Uterus (tissue), 2 donors: ENCODE results near the gene CARD9.

Experiments used
- CTCF ChIP-seq, 4 experiments: fragments of 200-600 bp in 2 of 4; fragments of 450-650 bp in 2 of 4; sonication (generic) in 2 of 4; IDR thresholded peaks; one replicate each; pipeline ENCODE4 v1.5.1; 2016 to 2019; ENCODE audit warnings: antibody characterized with exemption in 4 of 4, mild to moderate bottlenecking in 2 of 4, moderate library complexity in 1 of 4
- POLR2A ChIP-seq, 2 donors: fragments of 450-650 bp; IDR thresholded peaks; one replicate each; pipeline ENCODE4 v1.6.1; 2016; ENCODE audit warnings: antibody characterized with exemption in 2 of 2, mild to moderate bottlenecking in 1 of 2, moderate library complexity in 1 of 2

- no peak for TF ChIP-seq CTCF (IDR thresholded peaks at IDR 0.05)
- no peak for TF ChIP-seq POLR2A (IDR thresholded peaks at IDR 0.05)
These were observed 6.9 kb upstream of the CARD9 start for GRCh38 chr9:136380381-136380780.
